ENCODE measurements around the gene CD81.

Gene CD81

GRCh38 chr11:2342557-2342956 lies 34.6 kb upstream of the CD81 start:
- Histone ChIP-seq H3K9me3 (peaks cover 7% of the 10 kb centered on the region; the same call in 1 of the 2 replicates), H4K20me1 (no peaks in the 10 kb centered on the region)

GRCh38 chr11:2342981-2343380 lies 34.1 kb upstream of the CD81 start:
- Histone ChIP-seq H3K4me1 (no peaks in the 10 kb centered on the region), H3K9me3 (peaks cover 11% of the 10 kb centered on the region; the same call in 1 of the 2 replicates), H3K27me3 (no peaks in the 10 kb centered on the region), H3K27ac (no peak overlapping the region), H3K36me3 (no peaks in the 10 kb centered on the region), H3K4me3 (no peak overlapping the region), H4K20me1 (no peaks in the 10 kb centered on the region), H3K9ac (no peak overlapping the region), H3K4me2 (no peak overlapping the region)
- TF ChIP-seq Cebpa-rat (IDR thresholded peaks at IDR 0.05): no peak

More at GRCh38 chr11:2342557-2342956, 34.6 kb upstream of the CD81 start:
- no peaks in the 10 kb centered on the region for H3K4me1 ChIP-seq
- no peak overlapping the region for H3K4me2 ChIP-seq
- no peak for TF ChIP-seq Cebpa-rat (IDR thresholded peaks at IDR 0.05)
- H3K27ac ChIP-seq: no peak overlapping the region
- H3K36me3 ChIP-seq: no peaks in the 10 kb centered on the region
- no peak overlapping the region for H3K9ac ChIP-seq
- no peak overlapping the region for H3K4me3 ChIP-seq
- H3K27me3 ChIP-seq: no peaks in the 10 kb centered on the region

- H4K20me1 ChIP-seq: no peaks in the 10 kb centered on the region
- no peaks in the 10 kb centered on the region for H3K27me3 ChIP-seq
- H3K9ac ChIP-seq: no peak overlapping the region
- peaks cover 16% of the 10 kb centered on the region; the same call in 1 of the 2 replicates for H3K9me3 ChIP-seq
- H3K4me3 ChIP-seq: no peak overlapping the region
- H3K27ac ChIP-seq: no peak overlapping the region
- H3K4me1 ChIP-seq: no peaks in the 10 kb centered on the region
- no peaks in the 10 kb centered on the region for H3K36me3 ChIP-seq
- TF ChIP-seq Cebpa-rat (IDR thresholded peaks at IDR 0.05): no peak
- H3K4me2 ChIP-seq: no peak overlapping the region
These were observed 33.6 kb upstream of the CD81 start for GRCh38 chr11:2343502-2343901.

- no peak overlapping the region for H3K4me2 ChIP-seq
- H3K4me3 ChIP-seq: no peak overlapping the region
- no peaks in the 10 kb centered on the region for H4K20me1 ChIP-seq
- no peaks in the 10 kb centered on the region for H3K36me3 ChIP-seq
- H3K9me3 ChIP-seq: peaks cover 31% of the 10 kb centered on the region
- no peaks in the 10 kb centered on the region for H3K27me3 ChIP-seq
- H3K9ac ChIP-seq: no peak overlapping the region
- no peak overlapping the region for H3K27ac ChIP-seq
- H3K4me1 ChIP-seq: no peaks in the 10 kb centered on the region
- no peak for TF ChIP-seq Cebpa-rat (IDR thresholded peaks at IDR 0.05)
These were observed 32.1 kb upstream of the CD81 start for GRCh38 chr11:2345050-2345449.

GRCh38 chr11:2346014-2346413 lies 31.1 kb upstream of the CD81 start:
- Histone ChIP-seq H3K4me2 (no peak overlapping the region), H3K9ac (no peak overlapping the region), H3K9me3 (peaks cover 38% of the 10 kb centered on the region), H3K36me3 (no peaks in the 10 kb centered on the region), H3K4me1 (no peaks in the 10 kb centered on the region), H3K27ac (no peak overlapping the region), H3K27me3 (no peaks in the 10 kb centered on the region), H4K20me1 (no peaks in the 10 kb centered on the region), H3K4me3 (no peak overlapping the region)
- TF ChIP-seq Cebpa-rat (IDR thresholded peaks at IDR 0.05): no peak

- Histone ChIP-seq H4K20me1 (no peaks in the 10 kb centered on the region), H3K4me1 (no peaks in the 10 kb centered on the region), H3K27me3 (no peaks in the 10 kb centered on the region), H3K9me3 (peaks cover 38% of the 10 kb centered on the region), H3K4me3 (no peak overlapping the region), H3K36me3 (no peaks in the 10 kb centered on the region), H3K27ac (no peak overlapping the region), H3K4me2 (no peak overlapping the region), H3K9ac (no peak overlapping the region)
- TF ChIP-seq Cebpa-rat (IDR thresholded peaks at IDR 0.05): no peak
These were observed 30.4 kb upstream of the CD81 start for GRCh38 chr11:2346586-2347307.

- H4K20me1 ChIP-seq: no peaks in the 10 kb centered on the region
- H3K9ac ChIP-seq: no peak overlapping the region
- H3K27ac ChIP-seq: no peak overlapping the region
- no peaks in the 10 kb centered on the region for H3K36me3 ChIP-seq
- no peak overlapping the region for H3K4me3 ChIP-seq
- no peak overlapping the region for H3K4me2 ChIP-seq
- no peaks in the 10 kb centered on the region for H3K4me1 ChIP-seq
- H3K9me3 ChIP-seq: peaks cover 38% of the 10 kb centered on the region
- no peaks in the 10 kb centered on the region for H3K27me3 ChIP-seq
- TF ChIP-seq Cebpa-rat (IDR thresholded peaks at IDR 0.05): no peak
These were observed 29.7 kb upstream of the CD81 start for GRCh38 chr11:2347308-2347830.

- no peak overlapping the region for H3K4me2 ChIP-seq
- H3K27ac ChIP-seq: no peak overlapping the region
- H3K4me3 ChIP-seq: no peak overlapping the region
- H3K36me3 ChIP-seq: no peaks in the 10 kb centered on the region
- H3K9ac ChIP-seq: no peak overlapping the region
- H3K27me3 ChIP-seq: no peaks in the 10 kb centered on the region
- TF ChIP-seq Cebpa-rat (IDR thresholded peaks at IDR 0.05): no peak
- no peaks in the 10 kb centered on the region for H3K4me1 ChIP-seq
- peaks cover 38% of the 10 kb centered on the region for H3K9me3 ChIP-seq
- H4K20me1 ChIP-seq: no peaks in the 10 kb centered on the region
These were observed 28.1 kb upstream of the CD81 start for GRCh38 chr11:2348986-2349385.

GRCh38 chr11:2351701-2352100 lies 25.4 kb upstream of the CD81 start:
- TF ChIP-seq Cebpa-rat (IDR thresholded peaks at IDR 0.05): no peak
- H3K4me2 ChIP-seq: no peak overlapping the region
- no peaks in the 10 kb centered on the region for H4K20me1 ChIP-seq

GRCh38 chr11:2352420-2352819 lies 24.7 kb upstream of the CD81 start:
- no peak for TF ChIP-seq Cebpa-rat (IDR thresholded peaks at IDR 0.05)
- Histone ChIP-seq H3K4me1 (no peaks in the 10 kb centered on the region), H3K9ac (no peak overlapping the region), H3K27me3 (no peaks in the 10 kb centered on the region), H4K20me1 (no peaks in the 10 kb centered on the region), H3K27ac (no peak overlapping the region), H3K4me3 (no peak overlapping the region), H3K9me3 (peaks cover 32% of the 10 kb centered on the region), H3K4me2 (no peak overlapping the region), H3K36me3 (no peaks in the 10 kb centered on the region)

More at GRCh38 chr11:2351701-2352100, 25.4 kb upstream of the CD81 start:
- H3K4me1 ChIP-seq: no peaks in the 10 kb centered on the region
- H3K27ac ChIP-seq: no peak overlapping the region
- H3K9me3 ChIP-seq: peaks cover 38% of the 10 kb centered on the region
- H3K36me3 ChIP-seq: no peaks in the 10 kb centered on the region
- no peaks in the 10 kb centered on the region for H3K27me3 ChIP-seq
- H3K4me3 ChIP-seq: no peak overlapping the region
- H3K9ac ChIP-seq: no peak overlapping the region
